Fibroblast of lung (primary cell): ENCODE measurements around the gene PTPRH. TPM values are rescaled to one million over a fixed set of nuclear protein-coding genes. Genes with fewer than 3 reads are reported as not detected.

Experiments
- DNase-seq, 2 donors: peaks; one replicate each; pipeline versions ENCODE4 v3.0.0 to v3.0.0-alpha.2; 2010; ENCODE audit warnings: low read depth in 2 of 2
- H2AFZ ChIP-seq: 2 replicates; pipeline ENCODE4 v1.5.1; 2012; ENCODE audit warnings: low read length, control low read depth, inconsistent platforms
- H3K27ac ChIP-seq: 2 replicates; pipeline ENCODE4 v1.5.1; 2011; ENCODE audit warnings: low read length, control low read depth; ENCODE audit not compliant: insufficient read depth
- H3K27me3 ChIP-seq: 2 replicates; pipeline ENCODE4 v1.5.1; 2011; ENCODE audit warnings: mild to moderate bottlenecking, low read length; ENCODE audit not compliant: control insufficient read depth, insufficient read depth
- H3K36me3 ChIP-seq: 2 replicates; pipeline ENCODE4 v1.5.1; 2011; ENCODE audit warnings: low read length; ENCODE audit not compliant: control insufficient read depth, insufficient read depth
- H3K4me1 ChIP-seq: 2 replicates; pipeline ENCODE4 v1.5.1; 2011; ENCODE audit warnings: low read length; ENCODE audit not compliant: control insufficient read depth, insufficient read depth; ENCODE audit errors: extremely low read depth
- H3K4me2 ChIP-seq: 2 replicates; pipeline ENCODE4 v1.5.1; 2011; ENCODE audit warnings: low read length, control low read depth; ENCODE audit not compliant: insufficient read depth; ENCODE audit errors: extremely low read depth
- H3K4me3 ChIP-seq, 4 experiments: fragments of 200-600 bp in 1 of 4; sonication (generic) in 1 of 4; replicated peaks in 1 of 4; 2 replicates each; pipeline ENCODE4 v1.5.1; 2011 to 2016; ENCODE audit warnings: low read length in 4 of 4, low read depth in 3 of 4, mild to moderate bottlenecking in 3 of 4, control low read depth in 2 of 4, inconsistent platforms in 1 of 4, mixed read lengths in 1 of 4; ENCODE audit not compliant: insufficient read depth in 1 of 4; ENCODE audit errors: control extremely low read depth in 1 of 4
- H3K79me2 ChIP-seq: 2 replicates; pipeline ENCODE4 v1.5.1; 2012; ENCODE audit warnings: mild to moderate bottlenecking, low read length, inconsistent platforms; ENCODE audit not compliant: control insufficient read depth, insufficient read depth
- H3K9ac ChIP-seq: 2 replicates; pipeline ENCODE4 v1.5.1; 2011; ENCODE audit warnings: mild to moderate bottlenecking, low read length, control low read depth; ENCODE audit not compliant: insufficient read depth
- H3K9me3 ChIP-seq: 2 replicates; pipeline ENCODE4 v1.5.1; 2012; ENCODE audit warnings: low read depth, low read length; ENCODE audit not compliant: control insufficient read depth, insufficient read depth
- H4K20me1 ChIP-seq: 2 replicates; pipeline ENCODE4 v1.5.1; 2011; ENCODE audit warnings: low read length; ENCODE audit not compliant: control insufficient read depth, insufficient read depth; ENCODE audit errors: extremely low read depth
- CTCF ChIP-seq, 2 donors: IDR thresholded peaks in 1 of 2; conservative IDR thresholded peaks in 1 of 2; 1 replicate in 1 of 2; 2 replicates in 1 of 2; pipeline ENCODE4 v1.5.1; 2011 to 2012; ENCODE audit warnings: low read length in 2 of 2, control low read depth in 1 of 2, inconsistent platforms in 1 of 2, low read depth in 1 of 2, mild to moderate bottlenecking in 1 of 2
- EZH2 ChIP-seq: IDR thresholded peaks from 2 replicates; pipeline ENCODE4 v1.5.1; 2012; ENCODE audit warnings: low read length, control low read depth, mild to moderate bottlenecking; ENCODE audit errors: missing control alignments
- polyA plus RNA-seq, 2 donors: library from polyadenylated mRNA; depleted of rRNA in 1 of 2; stranded (reverse) in 1 of 2; unstranded in 1 of 2; fragments of >200 nt; gene quantifications; 2 replicates each; pipeline ENCODE4 v1.2.1, GENCODE V29; 2011 to 2012; ENCODE audit warnings: missing spikeins in 1 of 2
- total RNA-seq: library from RNA; depleted of rRNA; stranded (reverse); fragments of >200 nt; gene quantifications from 2 replicates; pipeline ENCODE4 v1.2.1, GENCODE V29; 2014

Gene PTPRH
- total and polyA plus RNA-seq, 2 donors (not counting 1 experiment from before 2014, with no cell fraction given), result 4.4 to 19.5 TPM

GRCh38 chr19:55253842-55254624 is 44.7 kb upstream of the PTPRH start:
- no peak overlapping the region for H2AFZ ChIP-seq
- no peak overlapping the region for H3K27ac ChIP-seq
- H3K4me2 ChIP-seq, result no peak overlapping the region
- H4K20me1 ChIP-seq, result no peaks in the 10 kb centered on the region
- H3K27me3 ChIP-seq, result no peaks in the 10 kb centered on the region
- H3K9ac ChIP-seq, result no peak overlapping the region
- H3K79me2 ChIP-seq, result peaks cover 93% of the 10 kb centered on the region
- H3K36me3 ChIP-seq, result no peaks in the 10 kb centered on the region
- no peak for TF ChIP-seq EZH2
- TF ChIP-seq CTCF (conservative IDR thresholded peaks at IDR 0.05 in 1 of 2, IDR thresholded peaks at IDR 0.05 in 1 of 2; ENCODE audit: low read depth in 1 of 2, low read length in 2 of 2), result no peak
- H3K4me1 ChIP-seq, result peaks cover 3% of the 10 kb centered on the region
- no peak overlapping the region for H3K4me3 ChIP-seq
- no peak for DNase-seq
- no peaks in the 10 kb centered on the region for H3K9me3 ChIP-seq

- no peak for DNase-seq
- TF ChIP-seq CTCF (conservative IDR thresholded peaks at IDR 0.05 in 1 of 2, IDR thresholded peaks at IDR 0.05 in 1 of 2; ENCODE audit: low read depth in 1 of 2, low read length in 2 of 2), result no peak
- TF ChIP-seq EZH2, result no peak
- Histone ChIP-seq H2AFZ (no peak overlapping the region), H3K9me3 (no peaks in the 10 kb centered on the region), H3K27ac (no peak overlapping the region), H3K4me3 (no peak overlapping the region), H3K9ac (no peak overlapping the region), H4K20me1 (peaks cover 3% of the 10 kb centered on the region), H3K4me2 (no peak overlapping the region), H3K4me1 (peaks cover 3% of the 10 kb centered on the region), H3K79me2 (peaks cover 98% of the 10 kb centered on the region), H3K27me3 (no peaks in the 10 kb centered on the region), H3K36me3 (no peaks in the 10 kb centered on the region)
These were observed 43.7 kb upstream of the PTPRH start for GRCh38 chr19:55252760-55253663.
